ENCODE results near the gene DENND1A. TPM values are rescaled to one million over a fixed set of nuclear protein-coding genes. Genes with fewer than 3 reads are reported as not detected.

DENND1A gene
- total and polyA plus RNA-seq, 11 donors: 9.8 to 24.0 (median 14.7) TPM

DNA sequence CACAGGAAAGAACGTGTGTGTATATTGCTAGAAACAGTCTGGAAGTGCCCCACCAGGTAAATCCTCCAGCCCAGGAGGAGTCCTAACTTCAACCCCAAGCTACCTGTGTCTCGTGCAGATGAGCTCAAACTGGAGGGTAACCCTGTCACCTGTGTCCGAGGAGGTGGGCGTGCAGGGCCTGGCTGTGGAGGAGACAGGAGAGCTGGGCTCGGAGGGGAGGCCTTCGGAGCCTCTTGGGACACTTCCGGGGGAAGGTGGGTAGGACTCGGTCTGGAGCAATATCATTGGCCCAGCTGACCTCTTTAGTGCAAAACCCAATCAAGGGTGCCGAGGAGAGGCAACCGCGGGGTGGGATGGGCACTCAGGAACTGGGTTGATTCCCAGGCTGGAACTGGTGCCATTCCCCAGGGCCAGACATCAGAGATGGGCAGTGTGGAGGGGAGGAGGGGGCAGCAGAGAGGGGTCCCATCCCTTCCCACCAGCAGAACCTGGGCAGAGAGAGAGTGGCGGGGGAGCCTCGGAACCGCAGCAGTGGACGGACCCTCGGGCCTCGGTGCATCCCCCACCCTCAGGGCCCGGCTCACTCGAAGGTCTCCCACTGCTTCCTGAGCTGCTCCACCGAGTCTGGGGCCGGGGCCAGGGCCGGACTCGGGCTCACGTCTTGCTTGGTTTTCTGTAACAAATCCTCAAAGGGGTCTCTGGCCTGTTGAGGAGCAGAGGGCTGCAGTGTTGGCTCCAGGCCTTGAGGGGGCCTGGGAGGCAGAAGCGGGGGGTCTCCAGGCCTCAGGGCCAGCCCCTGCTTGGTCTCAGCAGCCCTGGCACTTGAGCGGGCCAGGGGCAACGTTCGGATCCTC, 548.8 kb downstream of the DENND1A start:
- DNase-seq: peak in 1 of 5 donors; percentile 55
- intact Hi-C loops (cut with DNase I): no loop called here
- WGBS, 4 donors: 92 to 94% (median 93%) methylated on average over 26 to 28 of the region's 28 CpGs
- TF ChIP-seq POLR2A (IDR thresholded peaks at IDR 0.05): no peak
- TF ChIP-seq, protein P1, sequence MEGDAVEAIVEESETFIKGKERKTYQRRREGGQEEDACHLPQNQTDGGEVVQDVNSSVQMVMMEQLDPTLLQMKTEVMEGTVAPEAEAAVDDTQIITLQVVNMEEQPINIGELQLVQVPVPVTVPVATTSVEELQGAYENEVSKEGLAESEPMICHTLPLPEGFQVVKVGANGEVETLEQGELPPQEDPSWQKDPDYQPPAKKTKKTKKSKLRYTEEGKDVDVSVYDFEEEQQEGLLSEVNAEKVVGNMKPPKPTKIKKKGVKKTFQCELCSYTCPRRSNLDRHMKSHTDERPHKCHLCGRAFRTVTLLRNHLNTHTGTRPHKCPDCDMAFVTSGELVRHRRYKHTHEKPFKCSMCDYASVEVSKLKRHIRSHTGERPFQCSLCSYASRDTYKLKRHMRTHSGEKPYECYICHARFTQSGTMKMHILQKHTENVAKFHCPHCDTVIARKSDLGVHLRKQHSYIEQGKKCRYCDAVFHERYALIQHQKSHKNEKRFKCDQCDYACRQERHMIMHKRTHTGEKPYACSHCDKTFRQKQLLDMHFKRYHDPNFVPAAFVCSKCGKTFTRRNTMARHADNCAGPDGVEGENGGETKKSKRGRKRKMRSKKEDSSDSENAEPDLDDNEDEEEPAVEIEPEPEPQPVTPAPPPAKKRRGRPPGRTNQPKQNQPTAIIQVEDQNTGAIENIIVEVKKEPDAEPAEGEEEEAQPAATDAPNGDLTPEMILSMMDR (IDR thresholded peaks at IDR 0.05): no peak
- H3K27ac ChIP-seq: no peak overlapping the region
- no peaks in the 10 kb centered on the region for H3K9me3 ChIP-seq
- ATAC-seq: no peak
- H3K27me3 ChIP-seq: no peaks in the 10 kb centered on the region
- peaks cover 0 to 18% (median 0%) of the 10 kb centered on the region in 9 donors for H3K36me3 ChIP-seq
- peaks cover 0 to 6% (median 0%) of the 10 kb centered on the region in 12 donors for H3K4me1 ChIP-seq
- H3K4me3 ChIP-seq: no peak overlapping the region

DNA sequence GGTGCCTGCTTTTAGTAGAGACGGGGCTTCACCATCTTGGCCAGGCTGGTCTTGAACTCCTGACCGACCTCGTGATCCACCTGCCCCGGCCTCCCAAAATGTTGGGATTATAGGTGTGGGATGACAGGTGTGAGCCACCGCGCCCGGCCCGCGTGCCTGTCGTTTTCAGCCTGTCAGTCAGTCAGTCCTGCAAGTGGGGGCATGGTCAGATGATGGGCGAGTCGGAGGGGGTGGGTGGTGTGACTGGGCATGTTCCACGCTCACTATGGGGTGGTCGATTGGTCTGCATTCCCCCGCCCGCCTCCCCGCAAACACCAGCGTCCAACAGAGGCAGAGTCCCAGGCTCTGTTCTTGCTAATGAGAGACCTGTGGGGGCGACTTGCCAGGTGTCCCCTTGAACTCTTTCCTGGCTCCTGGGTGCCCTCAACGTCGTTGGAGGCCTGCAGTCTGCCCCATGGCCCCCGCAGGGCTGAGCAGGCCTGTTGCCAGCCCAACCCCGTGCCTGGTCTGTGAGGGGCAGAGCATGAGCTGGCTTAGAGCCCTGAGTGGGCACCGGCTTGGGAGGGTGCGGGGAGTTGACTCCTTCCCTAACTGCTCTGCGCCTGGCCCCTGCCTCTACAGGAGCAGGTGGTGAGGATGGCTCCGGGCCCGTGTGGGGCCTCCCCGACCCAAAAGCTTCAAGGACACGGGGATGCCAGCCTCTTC, 550.8 kb downstream of the DENND1A start:
- TF ChIP-seq, protein P1 (IDR thresholded peaks at IDR 0.05): no peak
- TF ChIP-seq POLR2A (IDR thresholded peaks at IDR 0.05): no peak
- WGBS, 4 donors: 84 to 91% (median 90%) methylated on average over 26 to 30 of the region's 30 CpGs
- DNase-seq (no peak), ATAC-seq (no peak)
- Histone ChIP-seq H3K4me1 (peaks cover 0 to 12% (median 5%) of the 10 kb centered on the region in 12 donors), H3K4me3 (no peak overlapping the region), H3K36me3 (peaks cover 0 to 18% (median 0%) of the 10 kb centered on the region in 9 donors), H3K27ac (no peak overlapping the region), H3K27me3 (peaks cover 0 to 17% (median 10%) of the 10 kb centered on the region in 9 donors), H3K9me3 (no peaks in the 10 kb centered on the region)
- intact Hi-C loops (cut with DNase I): no loop called here

DNA sequence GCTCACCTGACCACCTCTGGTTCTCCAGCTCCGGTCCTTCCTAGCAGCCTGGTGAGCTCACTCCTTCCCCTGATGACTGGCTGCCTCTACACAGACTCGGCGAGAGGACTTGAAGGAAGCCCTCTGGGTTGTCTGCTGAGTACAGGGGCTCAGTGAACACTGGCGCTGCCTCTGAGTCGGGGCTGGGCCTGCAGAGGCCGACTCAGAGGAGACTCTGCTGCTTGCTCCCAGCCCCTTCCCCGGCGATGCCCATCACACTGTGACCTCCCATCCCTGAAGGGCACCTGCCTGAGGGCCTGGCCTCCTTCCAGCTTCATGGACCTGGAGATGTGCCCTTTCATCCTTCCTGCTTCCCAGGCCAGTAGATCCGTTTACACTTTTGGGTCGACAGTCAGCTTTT, 551.9 kb downstream of the DENND1A start:
- ATAC-seq (no peak), DNase-seq (no peak)
- 62 to 81% (median 70%) methylated on average over 9 to 10 of the region's 10 CpGs for WGBS, 4 donors
- Histone ChIP-seq H3K4me3 (no peak overlapping the region), H3K27ac (no peak overlapping the region), H3K27me3 (peaks cover 10 to 24% (median 19%) of the 10 kb centered on the region in 9 donors), H3K36me3 (peaks cover 0 to 11% (median 0%) of the 10 kb centered on the region in 9 donors), H3K9me3 (no peaks in the 10 kb centered on the region), H3K4me1 (peaks cover 0 to 20% (median 5%) of the 10 kb centered on the region in 12 donors)
- intact Hi-C loops (cut with DNase I): no loop called here
- TF ChIP-seq, protein P1 (IDR thresholded peaks at IDR 0.05): no peak
- TF ChIP-seq POLR2A (IDR thresholded peaks at IDR 0.05): no peak

All from heart left ventricle (tissue), 16 donors.